GM13976 (cell line): ENCODE measurements around the gene PTBP1.

Experiments
- DNase-seq: peaks from one replicate; pipeline ENCODE4 v3.0.0; 2012; ENCODE audit warnings: low spot score
- CTCF ChIP-seq: IDR thresholded peaks from 2 replicates; pipeline ENCODE4 v1.5.1; 2012; ENCODE audit warnings: borderline replicate concordance, mild to moderate bottlenecking; ENCODE audit not compliant: insufficient read depth; ENCODE audit errors: extremely low read depth, missing control alignments, control extremely low read depth
- in situ Hi-C: fragments of 300-500 bp; cut with MboI; formaldehyde crosslinking; loops from one replicate; pipeline ENCODE4 v1.12.0; 2022; ENCODE audit warnings: low sequenced_read_pairs, mixed read lengths, inconsistent platforms; ENCODE audit not compliant: unreplicated experiment

Gene PTBP1

GRCh38 chr19:803686-804418 is 6.6 kb downstream of the PTBP1 start:
- TF ChIP-seq CTCF, result no peak
- DNase-seq, result no peak
- in situ Hi-C loops, result no loop called here

GRCh38 chr19:804419-805165 is 7.3 kb downstream of the PTBP1 start:
- in situ Hi-C loops, result no loop called here
- DNase-seq, result no peak
- TF ChIP-seq CTCF, result no peak

GRCh38 chr19:805166-805551 is 7.9 kb downstream of the PTBP1 start:
- in situ Hi-C loops, result no loop called here
- TF ChIP-seq CTCF, result no peak
- DNase-seq, result no peak

- DNase-seq, result no peak
- no peak for TF ChIP-seq CTCF
- in situ Hi-C loops, result no loop called here
Observed at GRCh38 chr19:805600-806550, 8.6 kb downstream of the PTBP1 start.

GRCh38 chr19:806815-807421 is 9.7 kb downstream of the PTBP1 start:
- DNase-seq, result no peak

More at GRCh38 chr19:806815-807421, 9.7 kb downstream of the PTBP1 start:
- in situ Hi-C loops, result no loop called here
- no peak for TF ChIP-seq CTCF
